GM19452 (cell line): ENCODE data around the gene DIS3L2.

Experiments
- ATAC-seq: cut with Tn5 transposase; IDR thresholded peaks from one replicate; pipeline ENCODE4 v1.9.1; 2021; ENCODE audit not compliant: unreplicated experiment

DIS3L2 gene

GRCh38 chr2:231955758-231956472 lies 5.6 kb upstream of the DIS3L2 start:
- no peak for ATAC-seq

GRCh38 chr2:231957913-231958763 lies 3.4 kb upstream of the DIS3L2 start:
- ATAC-seq, result no peak

- no peak for ATAC-seq
Measured at GRCh38 chr2:231960810-231961348, 634 bp upstream of the DIS3L2 start.

- no peak for ATAC-seq
Measured at GRCh38 chr2:231965102-231965501, 3.6 kb downstream of the DIS3L2 start.

- ATAC-seq, result no peak
Measured at GRCh38 chr2:231966886-231967285, 5.4 kb downstream of the DIS3L2 start.

- no peak for ATAC-seq
Measured at GRCh38 chr2:231968820-231969219, 7.3 kb downstream of the DIS3L2 start.

GRCh38 chr2:231970461-231970860 lies 8.9 kb downstream of the DIS3L2 start:
- no peak for ATAC-seq

GRCh38 chr2:231975001-231975400 lies 13.5 kb downstream of the DIS3L2 start:
- ATAC-seq, result no peak

GRCh38 chr2:231977430-231977829 lies 15.9 kb downstream of the DIS3L2 start:
- no peak for ATAC-seq

- no peak for ATAC-seq
Measured at GRCh38 chr2:231984992-231985391, 23.5 kb downstream of the DIS3L2 start.

- no peak for ATAC-seq
Measured at GRCh38 chr2:231985823-231986261, 24.3 kb downstream of the DIS3L2 start.

- no peak for ATAC-seq
Measured at GRCh38 chr2:231987124-231987727, 25.7 kb downstream of the DIS3L2 start.

- ATAC-seq, result no peak
Measured at GRCh38 chr2:231988179-231988866, 26.8 kb downstream of the DIS3L2 start.

GRCh38 chr2:231991664-231992063 lies 30.2 kb downstream of the DIS3L2 start:
- ATAC-seq, result no peak

- no peak for ATAC-seq
Measured at GRCh38 chr2:231992888-231993287, 31.4 kb downstream of the DIS3L2 start.

GRCh38 chr2:231996797-231997540 lies 35.5 kb downstream of the DIS3L2 start:
- ATAC-seq, result no peak

- no peak for ATAC-seq
Measured at GRCh38 chr2:231998046-231998445, 36.5 kb downstream of the DIS3L2 start.

GRCh38 chr2:232000439-232000838 lies 38.9 kb downstream of the DIS3L2 start:
- ATAC-seq, result no peak

- no peak for ATAC-seq
Measured at GRCh38 chr2:232001073-232001472, 39.6 kb downstream of the DIS3L2 start.

GRCh38 chr2:232006253-232006652 lies 44.7 kb downstream of the DIS3L2 start:
- no peak for ATAC-seq
